Measurements from ENCODE around the gene PIEZO2.

Gene PIEZO2

DNA sequence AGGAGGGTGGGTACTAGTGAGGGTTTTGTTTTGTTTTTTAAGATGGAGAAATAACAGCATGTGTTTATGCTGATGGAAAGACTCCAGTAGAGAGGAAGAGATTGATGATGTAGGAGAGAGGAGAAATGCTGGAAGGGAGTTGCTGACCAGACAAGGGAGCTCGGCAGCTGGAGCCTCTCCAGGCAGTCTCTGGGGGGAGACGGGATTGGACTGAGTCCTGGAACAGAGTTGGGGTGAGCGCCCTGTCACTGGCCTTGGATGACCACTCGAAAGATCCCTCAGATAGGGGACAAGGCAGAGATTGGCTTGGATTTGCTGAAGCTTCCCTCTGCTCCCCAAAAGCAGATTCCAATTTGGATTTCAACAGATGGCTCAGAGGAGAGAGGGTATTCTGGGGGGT lies 425.9 kb downstream of the PIEZO2 start:
- ATAC-seq (ENCODE audit: low read depth) (no peak), DNase-seq (ENCODE audit: low spot score) (no peak)
- Histone ChIP-seq H3K27ac (ENCODE audit: poor library complexity, severe bottlenecking) (no peak overlapping the region), H3K36me3 (ENCODE audit: low read depth) (no peaks in the 10 kb centered on the region), H3K4me3 (ENCODE audit: severe bottlenecking) (no peak overlapping the region), H3K27me3 (ENCODE audit: insufficient read depth, poor library complexity, severe bottlenecking) (no peaks in the 10 kb centered on the region), H3K9me3 (ENCODE audit: severe bottlenecking) (no peaks in the 10 kb centered on the region), H3K4me1 (ENCODE audit: insufficient read depth, poor library complexity, severe bottlenecking) (no peaks in the 10 kb centered on the region)
- TF ChIP-seq, protein P1, sequence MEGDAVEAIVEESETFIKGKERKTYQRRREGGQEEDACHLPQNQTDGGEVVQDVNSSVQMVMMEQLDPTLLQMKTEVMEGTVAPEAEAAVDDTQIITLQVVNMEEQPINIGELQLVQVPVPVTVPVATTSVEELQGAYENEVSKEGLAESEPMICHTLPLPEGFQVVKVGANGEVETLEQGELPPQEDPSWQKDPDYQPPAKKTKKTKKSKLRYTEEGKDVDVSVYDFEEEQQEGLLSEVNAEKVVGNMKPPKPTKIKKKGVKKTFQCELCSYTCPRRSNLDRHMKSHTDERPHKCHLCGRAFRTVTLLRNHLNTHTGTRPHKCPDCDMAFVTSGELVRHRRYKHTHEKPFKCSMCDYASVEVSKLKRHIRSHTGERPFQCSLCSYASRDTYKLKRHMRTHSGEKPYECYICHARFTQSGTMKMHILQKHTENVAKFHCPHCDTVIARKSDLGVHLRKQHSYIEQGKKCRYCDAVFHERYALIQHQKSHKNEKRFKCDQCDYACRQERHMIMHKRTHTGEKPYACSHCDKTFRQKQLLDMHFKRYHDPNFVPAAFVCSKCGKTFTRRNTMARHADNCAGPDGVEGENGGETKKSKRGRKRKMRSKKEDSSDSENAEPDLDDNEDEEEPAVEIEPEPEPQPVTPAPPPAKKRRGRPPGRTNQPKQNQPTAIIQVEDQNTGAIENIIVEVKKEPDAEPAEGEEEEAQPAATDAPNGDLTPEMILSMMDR (IDR thresholded peaks at IDR 0.05; ENCODE audit: poor library complexity, severe bottlenecking): no peak

DNA sequence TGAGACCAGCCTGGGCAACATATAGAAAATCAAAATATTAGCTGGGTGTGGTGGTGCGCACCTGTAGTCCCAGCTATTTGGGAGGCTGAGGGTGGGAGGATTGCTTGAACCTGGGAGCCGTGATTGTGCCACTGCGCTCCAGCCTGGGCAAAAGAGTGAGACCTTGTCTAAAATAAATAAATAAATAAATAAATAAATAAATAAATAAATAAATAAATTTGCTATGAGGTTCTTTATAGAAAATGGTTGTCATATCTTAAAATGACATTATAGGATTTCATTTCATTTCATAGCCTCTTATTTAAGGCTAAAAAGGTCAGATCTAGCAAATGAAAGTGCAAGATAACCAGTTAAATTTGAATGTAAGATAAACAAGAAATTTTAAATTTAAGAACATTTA lies 430.6 kb downstream of the PIEZO2 start:
- no peaks in the 10 kb centered on the region for H3K36me3 ChIP-seq (ENCODE audit: low read depth)
- TF ChIP-seq, protein P1 (IDR thresholded peaks at IDR 0.05; ENCODE audit: poor library complexity, severe bottlenecking): no peak
- H3K4me3 ChIP-seq (ENCODE audit: severe bottlenecking): no peak overlapping the region
- H3K27me3 ChIP-seq (ENCODE audit: insufficient read depth, poor library complexity, severe bottlenecking): no peaks in the 10 kb centered on the region
- ATAC-seq (ENCODE audit: low read depth) (no peak), DNase-seq (ENCODE audit: low spot score) (no peak)
- peaks cover 6% of the 10 kb centered on the region for H3K4me1 ChIP-seq (ENCODE audit: insufficient read depth, poor library complexity, severe bottlenecking)
- H3K27ac ChIP-seq (ENCODE audit: poor library complexity, severe bottlenecking): no peak overlapping the region
- H3K9me3 ChIP-seq (ENCODE audit: severe bottlenecking): no peaks in the 10 kb centered on the region

DNA sequence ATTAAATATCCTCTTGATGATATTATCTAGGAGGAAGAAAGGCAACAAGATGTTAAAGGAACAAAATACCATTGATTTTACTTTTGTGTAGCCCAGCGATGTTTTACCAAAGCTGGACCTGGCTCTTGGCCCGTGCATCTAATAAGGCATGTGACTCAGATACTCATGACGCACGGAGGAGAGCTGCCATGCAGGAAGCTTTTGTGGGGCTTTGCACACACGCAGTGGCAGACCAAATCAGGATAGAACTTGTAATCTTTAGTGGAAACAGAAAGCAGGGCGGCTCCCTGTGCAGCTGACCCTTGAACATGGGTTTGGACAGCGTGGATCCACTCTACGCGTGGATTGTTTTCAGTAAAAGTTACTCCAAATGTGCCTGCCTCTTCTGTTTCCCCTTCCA lies 433.6 kb downstream of the PIEZO2 start:
- Histone ChIP-seq H3K27ac (ENCODE audit: poor library complexity, severe bottlenecking) (no peak overlapping the region), H3K36me3 (ENCODE audit: low read depth) (no peaks in the 10 kb centered on the region), H3K4me3 (ENCODE audit: severe bottlenecking) (no peak overlapping the region), H3K27me3 (ENCODE audit: insufficient read depth, poor library complexity, severe bottlenecking) (no peaks in the 10 kb centered on the region), H3K9me3 (ENCODE audit: severe bottlenecking) (no peaks in the 10 kb centered on the region), H3K4me1 (ENCODE audit: insufficient read depth, poor library complexity, severe bottlenecking) (peaks cover 6% of the 10 kb centered on the region)
- TF ChIP-seq, protein P1 (IDR thresholded peaks at IDR 0.05; ENCODE audit: poor library complexity, severe bottlenecking): no peak
- peak; percentile 90 for ATAC-seq (ENCODE audit: low read depth)
- no peak for DNase-seq (ENCODE audit: low spot score)

DNA sequence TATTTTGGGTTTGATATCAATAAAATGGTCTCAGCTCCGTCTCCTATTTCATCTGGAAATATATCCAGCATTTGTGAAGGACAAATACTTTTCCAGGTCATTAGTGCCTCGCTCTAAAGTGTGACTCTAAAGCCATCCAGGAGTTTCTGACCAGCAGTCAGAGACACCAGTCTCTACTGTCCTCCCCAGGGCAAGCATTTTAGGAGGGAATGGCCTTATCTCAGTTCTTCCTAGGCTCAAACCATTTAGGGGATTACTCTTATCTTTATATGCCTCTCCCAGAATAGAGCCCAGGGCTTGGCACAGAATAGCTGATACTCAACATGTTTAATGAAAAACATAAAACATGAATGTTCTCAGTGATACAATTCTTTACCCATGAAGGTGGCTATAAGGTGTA lies 436.0 kb downstream of the PIEZO2 start:
- DNase-seq (ENCODE audit: low spot score) (no peak), ATAC-seq (ENCODE audit: low read depth) (no peak)
- TF ChIP-seq, protein P1 (IDR thresholded peaks at IDR 0.05; ENCODE audit: poor library complexity, severe bottlenecking): no peak

DNA sequence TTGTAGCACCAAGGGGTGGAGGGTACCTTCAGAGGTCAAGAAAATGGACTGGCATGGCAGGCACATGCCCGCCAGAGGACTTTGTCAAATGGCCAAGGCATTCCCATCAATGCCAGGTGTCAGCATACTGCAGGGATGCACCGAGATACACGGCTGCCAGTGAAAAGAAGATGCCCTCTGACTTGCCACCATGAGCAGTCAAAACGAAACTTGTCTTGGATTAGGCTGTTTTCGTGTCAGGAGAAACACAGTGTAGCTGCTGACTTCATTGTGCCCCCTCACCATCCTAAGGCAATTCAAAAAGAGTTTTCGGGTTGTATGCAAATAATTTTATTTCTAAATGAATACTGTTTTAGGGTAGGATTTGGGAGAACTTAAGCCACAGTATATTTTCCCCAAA lies 442.1 kb downstream of the PIEZO2 start:
- no peak for ATAC-seq (ENCODE audit: low read depth)
- Histone ChIP-seq H3K9me3 (ENCODE audit: severe bottlenecking) (no peaks in the 10 kb centered on the region), H3K27me3 (ENCODE audit: insufficient read depth, poor library complexity, severe bottlenecking) (no peaks in the 10 kb centered on the region)

More for the DNA sequence above, 436.0 kb downstream of the PIEZO2 start:
- Histone ChIP-seq H3K4me1 (ENCODE audit: insufficient read depth, poor library complexity, severe bottlenecking) (peaks cover 6% of the 10 kb centered on the region), H3K4me3 (ENCODE audit: severe bottlenecking) (no peak overlapping the region), H3K27me3 (ENCODE audit: insufficient read depth, poor library complexity, severe bottlenecking) (no peaks in the 10 kb centered on the region), H3K9me3 (ENCODE audit: severe bottlenecking) (no peaks in the 10 kb centered on the region), H3K27ac (ENCODE audit: poor library complexity, severe bottlenecking) (no peak overlapping the region), H3K36me3 (ENCODE audit: low read depth) (no peaks in the 10 kb centered on the region)

More for the DNA sequence above, 442.1 kb downstream of the PIEZO2 start:
- H3K27ac ChIP-seq (ENCODE audit: poor library complexity, severe bottlenecking): no peak overlapping the region
- H3K4me3 ChIP-seq (ENCODE audit: severe bottlenecking): no peak overlapping the region
- no peaks in the 10 kb centered on the region for H3K4me1 ChIP-seq (ENCODE audit: insufficient read depth, poor library complexity, severe bottlenecking)
- TF ChIP-seq, protein P1 (IDR thresholded peaks at IDR 0.05; ENCODE audit: poor library complexity, severe bottlenecking): no peak
- no peaks in the 10 kb centered on the region for H3K36me3 ChIP-seq (ENCODE audit: low read depth)
- no peak for DNase-seq (ENCODE audit: low spot score)

Data from RWPE2 (cell line).